ENCODE data around the gene CCSER1. TPM values are rescaled to one million over a fixed set of nuclear protein-coding genes. Genes with fewer than 3 reads are reported as not detected.
"Not testable (repeated sequence)": the region's sequence is repeated elsewhere in the genome, so short reads cannot be mapped to it uniquely, and the experiment has no call there.

Gene CCSER1
- total RNA-seq, 1 donor from 2014 or later, result 13.8 TPM

- ATAC-seq (ENCODE audit: poor library complexity); DNase-seq; intact Hi-C loops (cut with DNase I): not testable (repeated sequence)
These were observed 1278.2 kb downstream of the CCSER1 start for GRCh38 chr4:91405431-91405830.

- ATAC-seq (ENCODE audit: poor library complexity) (no peak), DNase-seq (no peak)
- intact Hi-C loops (cut with DNase I), result no loop called here
These were observed 1294.8 kb downstream of the CCSER1 start for GRCh38 chr4:91422011-91422410.

GRCh38 chr4:91426725-91427124 lies 1299.5 kb downstream of the CCSER1 start:
- intact Hi-C loops (cut with DNase I), result no loop called here
- ATAC-seq (ENCODE audit: poor library complexity), result no peak
- no peak for DNase-seq

GRCh38 chr4:91427171-91427570 lies 1300.0 kb downstream of the CCSER1 start:
- ATAC-seq (ENCODE audit: poor library complexity) (no peak), DNase-seq (no peak)
- intact Hi-C loops (cut with DNase I), result no loop called here

GRCh38 chr4:91434631-91435030 lies 1307.4 kb downstream of the CCSER1 start:
- DNase-seq (no peak), ATAC-seq (ENCODE audit: poor library complexity) (no peak)
- intact Hi-C loops (cut with DNase I), result no loop called here

- DNase-seq (no peak), ATAC-seq (ENCODE audit: poor library complexity) (no peak)
- intact Hi-C loops (cut with DNase I), result no loop called here
These were observed 1309.4 kb downstream of the CCSER1 start for GRCh38 chr4:91436556-91436955.

- ATAC-seq (ENCODE audit: poor library complexity), result no peak
- intact Hi-C loops (cut with DNase I), result no loop called here
- no peak for DNase-seq
These were observed 1320.0 kb downstream of the CCSER1 start for GRCh38 chr4:91447168-91447567.

- intact Hi-C loops (cut with DNase I), result no loop called here
- no peak for DNase-seq
- ATAC-seq (ENCODE audit: poor library complexity), result no peak
These were observed 1321.6 kb downstream of the CCSER1 start for GRCh38 chr4:91448668-91449330.

- no peak for DNase-seq
- intact Hi-C loops (cut with DNase I), result no loop called here
- no peak for ATAC-seq (ENCODE audit: poor library complexity)
These were observed 1326.9 kb downstream of the CCSER1 start for GRCh38 chr4:91454111-91454510.

- intact Hi-C loops (cut with DNase I); DNase-seq; ATAC-seq (ENCODE audit: poor library complexity): not testable (repeated sequence)
These were observed 1335.4 kb downstream of the CCSER1 start for GRCh38 chr4:91462566-91462965.

- no peak for ATAC-seq (ENCODE audit: poor library complexity)
- intact Hi-C loops (cut with DNase I), result no loop called here
- no peak for DNase-seq
These were observed 1343.5 kb downstream of the CCSER1 start for GRCh38 chr4:91470671-91471070.

GRCh38 chr4:91471280-91471679 lies 1344.1 kb downstream of the CCSER1 start:
- intact Hi-C loops (cut with DNase I), result no loop called here
- DNase-seq (peak; percentile 27), ATAC-seq (ENCODE audit: poor library complexity) (no peak)

GRCh38 chr4:91472046-91472445 lies 1344.9 kb downstream of the CCSER1 start:
- ATAC-seq (ENCODE audit: poor library complexity), result no peak
- intact Hi-C loops (cut with DNase I), result no loop called here
- no peak for DNase-seq

GRCh38 chr4:91485415-91485814 lies 1358.2 kb downstream of the CCSER1 start:
- intact Hi-C loops (cut with DNase I), result no loop called here
- ATAC-seq (ENCODE audit: poor library complexity) (peak; percentile 80), DNase-seq (no peak)

- DNase-seq (no peak), ATAC-seq (ENCODE audit: poor library complexity) (no peak)
- intact Hi-C loops (cut with DNase I), result no loop called here
These were observed 1361.8 kb downstream of the CCSER1 start for GRCh38 chr4:91488946-91489345.

- DNase-seq, result no peak
- intact Hi-C loops (cut with DNase I), result no loop called here
- ATAC-seq (ENCODE audit: poor library complexity), result no peak
These were observed 1370.7 kb downstream of the CCSER1 start for GRCh38 chr4:91497892-91498291.

- intact Hi-C loops (cut with DNase I), result no loop called here
- ATAC-seq (ENCODE audit: poor library complexity) (no peak), DNase-seq (no peak)
These were observed 1375.2 kb downstream of the CCSER1 start for GRCh38 chr4:91502365-91502764.

- intact Hi-C loops (cut with DNase I), result no loop called here
- no peak for DNase-seq
These were observed 1386.1 kb downstream of the CCSER1 start for GRCh38 chr4:91513326-91513725.

GRCh38 chr4:91519155-91519554 lies 1392.0 kb downstream of the CCSER1 start:
- intact Hi-C loops (cut with DNase I), result no loop called here
- no peak for DNase-seq
- no peak for ATAC-seq (ENCODE audit: poor library complexity)

More at GRCh38 chr4:91513326-91513725, 1386.1 kb downstream of the CCSER1 start:
- ATAC-seq (ENCODE audit: poor library complexity), result no peak

GRCh38 chr4:91525621-91526020 lies 1398.4 kb downstream of the CCSER1 start:
- ATAC-seq (ENCODE audit: poor library complexity) (no peak), DNase-seq (no peak)
- intact Hi-C loops (cut with DNase I), result no loop called here

GRCh38 chr4:91527056-91527455 lies 1399.9 kb downstream of the CCSER1 start:
- intact Hi-C loops (cut with DNase I), result no loop called here
- DNase-seq, result no peak
- ATAC-seq (ENCODE audit: poor library complexity), result no peak

All from Right ventricle myocardium superior (tissue), 1 donor.